ENCODE results near the gene GEMIN7. TPM values are rescaled to one million over a fixed set of nuclear protein-coding genes. Genes with fewer than 3 reads are reported as not detected.

Gene GEMIN7
- total and polyA plus RNA-seq, 2 donors (not counting 1 experiment from before 2014, with no cell fraction given): 15.7 to 18.0 TPM

DNA sequence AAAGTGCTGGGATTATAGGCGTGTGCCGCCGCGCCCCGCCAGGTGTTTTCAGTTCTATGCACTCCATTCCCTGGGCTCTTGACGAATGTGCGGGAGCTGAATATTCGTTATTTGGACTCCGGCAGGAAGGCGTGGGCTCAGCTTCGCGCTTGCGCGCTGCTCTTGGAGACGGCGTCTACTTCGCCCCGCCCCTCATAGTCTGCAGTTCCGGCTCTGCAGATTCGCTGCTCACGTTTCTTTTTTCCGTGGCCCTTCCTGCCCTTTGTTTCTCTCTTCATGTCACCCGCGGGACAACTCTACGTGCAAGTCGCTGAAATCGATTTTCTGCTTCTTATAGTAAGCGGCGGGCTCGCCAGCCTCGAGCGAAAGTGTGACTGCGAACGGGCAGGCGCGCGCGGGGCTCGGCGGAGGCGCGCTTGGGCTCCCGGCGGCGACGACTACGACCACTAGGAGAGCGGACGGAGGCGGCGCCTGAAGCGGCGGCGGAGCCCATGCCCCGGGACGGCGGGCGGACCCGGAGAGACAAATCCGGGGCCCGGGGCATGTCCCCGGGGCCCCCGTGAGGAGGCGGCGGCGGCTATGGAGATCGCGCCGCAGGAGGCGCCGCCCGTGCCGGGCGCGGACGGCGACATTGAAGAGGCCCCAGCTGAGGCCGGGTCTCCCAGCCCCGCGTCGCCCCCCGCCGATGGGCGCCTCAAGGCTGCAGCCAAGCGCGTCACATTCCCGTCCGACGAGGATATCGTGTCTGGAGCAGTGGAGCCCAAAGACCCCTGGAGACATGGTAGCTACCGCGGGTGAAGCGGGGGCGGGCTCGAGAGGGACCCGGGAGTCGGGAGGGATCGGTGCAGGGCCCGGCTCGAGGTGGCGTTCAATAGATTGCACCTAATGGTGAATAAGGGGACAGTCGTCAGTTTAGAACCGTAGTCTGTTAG is 14.0 kb downstream of the GEMIN7 start, which contains the start of gene PPP1R37:
TSS of gene PPP1R37 (plus strand) at position 433 of the 932 bp plus-strand sequence. CDS start at position 580, 147 bp downstream.
- H3K4me2 ChIP-seq (ENCODE audit: extremely low read depth, insufficient read depth, low read length): peak within 1 kb of the TSS; percentile 99
- H3K36me3 ChIP-seq (ENCODE audit: control insufficient read depth, insufficient read depth, low read length): peaks cover 9% of the 10 kb centered on the region
- no peaks in the 10 kb centered on the region for H3K9me3 ChIP-seq (ENCODE audit: control insufficient read depth, insufficient read depth, low read depth, low read length)
- no peak for TF ChIP-seq CTCF (conservative IDR thresholded peaks at IDR 0.05 in 1 of 2, IDR thresholded peaks at IDR 0.05 in 1 of 2; ENCODE audit: low read depth in 1 of 2, low read length in 2 of 2)
- no peak for TF ChIP-seq EZH2 (IDR thresholded peaks at IDR 0.05; ENCODE audit: low read length, missing control alignments)
- H3K27me3 ChIP-seq (ENCODE audit: control insufficient read depth, insufficient read depth, low read length): no peaks in the 10 kb centered on the region
- DNase-seq (ENCODE audit: low read depth in 2 of 2): peak; percentile 97 to 99
- peaks cover 27% of the 10 kb centered on the region for H3K4me1 ChIP-seq (ENCODE audit: control insufficient read depth, extremely low read depth, insufficient read depth, low read length)
- H3K9ac ChIP-seq (ENCODE audit: insufficient read depth, low read length): peak within 1 kb of the TSS; percentile 87
- H3K27ac ChIP-seq (ENCODE audit: insufficient read depth, low read length): peak within 1 kb of the TSS; percentile 92
- peaks cover 49% of the 10 kb centered on the region for H3K79me2 ChIP-seq (ENCODE audit: control insufficient read depth, insufficient read depth, low read length)
- peak within 1 kb of the TSS; percentile 70 for H2AFZ ChIP-seq (ENCODE audit: low read length)
- H4K20me1 ChIP-seq (ENCODE audit: control insufficient read depth, extremely low read depth, insufficient read depth, low read length): no peaks in the 10 kb centered on the region
- H3K4me3 ChIP-seq (replicated peaks in 1 of 4; ENCODE audit: control extremely low read depth in 1 of 4, insufficient read depth in 1 of 4, low read depth in 3 of 4, low read length in 4 of 4): peak within 1 kb of the TSS; percentile 56 to 94 (median 91)

DNA sequence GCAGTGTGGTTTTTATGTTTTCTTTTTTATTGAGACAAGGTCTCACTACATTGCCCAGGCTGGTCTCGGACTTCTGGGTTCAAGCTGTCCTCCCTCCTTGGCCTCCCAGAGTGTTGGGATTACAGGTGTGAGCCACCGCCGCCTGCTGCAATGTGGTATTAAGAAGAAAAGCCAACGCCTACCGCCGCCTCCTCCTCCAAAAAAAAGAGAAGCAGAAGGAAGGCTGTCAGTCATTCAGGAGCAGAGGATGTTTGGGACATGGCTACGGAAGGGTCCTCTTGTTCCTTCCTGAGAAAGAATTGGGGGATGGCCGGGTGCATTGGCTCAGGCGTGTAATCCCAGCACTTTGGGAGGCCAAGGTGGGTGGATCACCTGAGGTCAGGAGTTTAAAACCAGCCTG is 15.1 kb downstream of the GEMIN7 start:
- Histone ChIP-seq H3K79me2 (ENCODE audit: control insufficient read depth, insufficient read depth, low read length) (peaks cover 59% of the 10 kb centered on the region), H3K4me1 (ENCODE audit: control insufficient read depth, extremely low read depth, insufficient read depth, low read length) (peaks cover 37% of the 10 kb centered on the region), H3K36me3 (ENCODE audit: control insufficient read depth, insufficient read depth, low read length) (peaks cover 9% of the 10 kb centered on the region), H3K4me2 (ENCODE audit: extremely low read depth, insufficient read depth, low read length) (peak overlapping the region; percentile 87), H2AFZ (ENCODE audit: low read length) (no peak overlapping the region), H3K27ac (ENCODE audit: insufficient read depth, low read length) (peak overlapping the region; percentile 92), H3K4me3 (replicated peaks in 1 of 4; ENCODE audit: control extremely low read depth in 1 of 4, insufficient read depth in 1 of 4, low read depth in 3 of 4, low read length in 4 of 4) (peak overlapping the region; percentile 56 to 94 (median 91)), H3K27me3 (ENCODE audit: control insufficient read depth, insufficient read depth, low read length) (no peaks in the 10 kb centered on the region), H3K9ac (ENCODE audit: insufficient read depth, low read length) (no peak overlapping the region), H4K20me1 (ENCODE audit: control insufficient read depth, extremely low read depth, insufficient read depth, low read length) (no peaks in the 10 kb centered on the region), H3K9me3 (ENCODE audit: control insufficient read depth, insufficient read depth, low read depth, low read length) (no peaks in the 10 kb centered on the region)
- no peak for DNase-seq (ENCODE audit: low read depth in 2 of 2)
- no peak for TF ChIP-seq CTCF (conservative IDR thresholded peaks at IDR 0.05 in 1 of 2, IDR thresholded peaks at IDR 0.05 in 1 of 2; ENCODE audit: low read depth in 1 of 2, low read length in 2 of 2)

DNA sequence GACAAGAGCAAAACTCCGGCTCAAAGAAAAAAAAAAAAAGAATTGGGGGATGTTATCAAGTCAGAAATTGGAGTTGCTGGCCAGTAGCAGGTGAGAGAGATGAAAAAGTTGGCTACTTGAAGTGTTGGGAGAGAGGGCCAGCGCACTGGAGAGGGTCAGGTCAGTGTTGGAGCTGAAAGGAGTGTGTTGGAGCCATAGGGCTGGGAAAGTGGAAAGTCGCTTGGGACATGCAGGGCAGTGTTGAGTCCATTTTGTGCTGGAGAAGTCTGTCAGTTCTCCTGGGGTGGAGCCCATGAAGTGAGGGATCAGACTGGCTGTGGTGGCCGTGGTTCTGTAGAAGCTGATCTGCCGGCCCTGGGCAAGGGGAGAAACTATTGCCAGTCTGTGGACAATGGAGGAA is 15.6 kb downstream of the GEMIN7 start:
- Histone ChIP-seq H4K20me1 (ENCODE audit: control insufficient read depth, extremely low read depth, insufficient read depth, low read length) (no peaks in the 10 kb centered on the region), H3K27me3 (ENCODE audit: control insufficient read depth, insufficient read depth, low read length) (no peaks in the 10 kb centered on the region), H3K4me1 (ENCODE audit: control insufficient read depth, extremely low read depth, insufficient read depth, low read length) (peaks cover 43% of the 10 kb centered on the region), H3K36me3 (ENCODE audit: control insufficient read depth, insufficient read depth, low read length) (peaks cover 9% of the 10 kb centered on the region), H3K4me3 (replicated peaks in 1 of 4; ENCODE audit: control extremely low read depth in 1 of 4, insufficient read depth in 1 of 4, low read depth in 3 of 4, low read length in 4 of 4) (peak overlapping the region in 3 of 4 experiments; percentile 17 to 94 (median 19)), H3K9me3 (ENCODE audit: control insufficient read depth, insufficient read depth, low read depth, low read length) (no peaks in the 10 kb centered on the region), H3K9ac (ENCODE audit: insufficient read depth, low read length) (no peak overlapping the region), H3K4me2 (ENCODE audit: extremely low read depth, insufficient read depth, low read length) (peak overlapping the region; percentile 87), H3K79me2 (ENCODE audit: control insufficient read depth, insufficient read depth, low read length) (peaks cover 65% of the 10 kb centered on the region), H2AFZ (ENCODE audit: low read length) (no peak overlapping the region), H3K27ac (ENCODE audit: insufficient read depth, low read length) (no peak overlapping the region)
- no peak for TF ChIP-seq EZH2 (IDR thresholded peaks at IDR 0.05; ENCODE audit: low read length, missing control alignments)
- no peak for DNase-seq (ENCODE audit: low read depth in 2 of 2)
